HepG2 (cell line): Measurements from ENCODE around the gene MMP24OS. TPM values are rescaled to one million over a fixed set of nuclear protein-coding genes. Genes with fewer than 3 reads are reported as not detected.
A peak's percentile ranks its signal among the peaks of the same experiment; 100 is the strongest.

Experiments used
- ARID2 ChIP-seq: sonication (generic); formaldehyde crosslinking; IDR thresholded peaks from 2 replicates; pipeline ENCODE4 v1.8.1; 2022; ENCODE audit warnings: mild to moderate bottlenecking, missing genetic modification reagents, borderline replicate concordance
- ATF7-NPFF ChIP-seq: sonication (generic); formaldehyde crosslinking; IDR thresholded peaks from 2 replicates; pipeline ENCODE4 v1.8.1; 2023; ENCODE audit warnings: mild to moderate bottlenecking, low read depth, missing genetic modification reagents, moderate library complexity
- CSRNP2 ChIP-seq: sonication (generic); formaldehyde crosslinking; conservative IDR thresholded peaks from 2 replicates; pipeline ENCODE4 v1.8.0; 2022; ENCODE audit warnings: low read depth, missing genetic modification reagents
- HMGA1 ChIP-seq: sonication (generic); formaldehyde crosslinking; conservative IDR thresholded peaks from 2 replicates; pipeline ENCODE4 v1.4.0; 2020; ENCODE audit warnings: missing genetic modification reagents
- KDM2A ChIP-seq: sonication (generic); formaldehyde crosslinking; IDR thresholded peaks from 2 replicates; pipeline ENCODE4 v1.4.0; 2020; ENCODE audit warnings: low read depth, missing genetic modification reagents, borderline replicate concordance
- KDM4B ChIP-seq: sonication (generic); formaldehyde crosslinking; IDR thresholded peaks from 2 replicates; pipeline ENCODE4 v1.4.0; 2020; ENCODE audit warnings: missing genetic modification reagents
- KMT2B ChIP-seq: IDR thresholded peaks from 2 replicates; pipeline ENCODE4 v1.6.1; 2016; ENCODE audit warnings: missing genetic modification reagents, missing compliant biosample characterization
- NR1H2 ChIP-seq: sonication (generic); formaldehyde crosslinking; IDR thresholded peaks from 2 replicates; pipeline ENCODE4 v1.8.1; 2022; ENCODE audit warnings: low read depth, missing genetic modification reagents, borderline replicate concordance
- PPARG ChIP-seq: conservative IDR thresholded peaks from 2 replicates; pipeline ENCODE4 v1.6.1; 2016; ENCODE audit warnings: missing biosample characterization, missing genetic modification reagents
- RFXANK ChIP-seq: IDR thresholded peaks from 2 replicates; pipeline ENCODE4 v1.6.1; 2016
- UBTF ChIP-seq: sonication (generic); formaldehyde crosslinking; IDR thresholded peaks from 2 replicates; pipeline ENCODE4 v1.4.0; 2020; ENCODE audit warnings: mild to moderate bottlenecking, missing genetic modification reagents
- ZMAT5 ChIP-seq: sonication (generic); formaldehyde crosslinking; IDR thresholded peaks from 2 replicates; pipeline ENCODE4 v1.5.0; 2020; ENCODE audit warnings: mild to moderate bottlenecking, low read depth, missing genetic modification reagents, borderline replicate concordance
- ZNF253 ChIP-seq: sonication (generic); formaldehyde crosslinking; IDR thresholded peaks from 2 replicates; pipeline ENCODE4 v1.8.0; 2022; ENCODE audit warnings: mild to moderate bottlenecking, missing genetic modification reagents, borderline replicate concordance
- ZNF256 ChIP-seq: sonication (generic); formaldehyde crosslinking; conservative IDR thresholded peaks from 2 replicates; pipeline ENCODE4 v1.4.0; 2020; ENCODE audit warnings: missing genetic modification reagents
- ZNF326 ChIP-seq: sonication (generic); formaldehyde crosslinking; IDR thresholded peaks from 2 replicates; pipeline ENCODE4 v1.4.0; 2020; ENCODE audit warnings: missing genetic modification reagents, borderline replicate concordance
- ZNF329 ChIP-seq: sonication (generic); formaldehyde crosslinking; IDR thresholded peaks from 2 replicates; pipeline ENCODE4 v1.9.0; 2021; ENCODE audit warnings: low read depth, mild to moderate bottlenecking, missing genetic modification reagents
- ZNF616 ChIP-seq: sonication (generic); formaldehyde crosslinking; IDR thresholded peaks from 2 replicates; pipeline ENCODE4 v1.5.0; 2020; ENCODE audit warnings: low read depth, mild to moderate bottlenecking, missing genetic modification reagents
- ZNF720 ChIP-seq: sonication (generic); formaldehyde crosslinking; IDR thresholded peaks from 2 replicates; pipeline ENCODE4 v1.4.0; 2020; ENCODE audit warnings: missing genetic modification reagents
- ZNF770 ChIP-seq: sonication (generic); formaldehyde crosslinking; IDR thresholded peaks from 2 replicates; pipeline ENCODE4 v1.5.0; 2020; ENCODE audit warnings: mild to moderate bottlenecking, missing genetic modification reagents
- ZNF800 ChIP-seq: sonication (generic); formaldehyde crosslinking; IDR thresholded peaks from 2 replicates; pipeline ENCODE4 v1.4.0; 2020; ENCODE audit warnings: missing genetic modification reagents
- polyA plus RNA-seq, 8 experiments: library from polyadenylated mRNA; depleted of rRNA in 3 of 8; stranded (reverse) in 7 of 8; unstranded in 1 of 8; fragments of >200 nt; fragmentation: Illumina TruSeq in 4 of 8; extraction: Trizol in 4 of 8; gene quantifications; 2 replicates each; pipeline versions ENCODE4 v1.2.1 to v1.2.3, GENCODE V29; 2011 to 2016; ENCODE audit warnings: low read depth in 4 of 8, missing spikeins in 1 of 8, mixed read lengths in 1 of 8; ENCODE audit not compliant: insufficient read depth in 1 of 8
- total RNA-seq, 5 experiments: library from RNA; depleted of rRNA; stranded (reverse); fragments of >200 nt; fragmentation: Illumina TruSeq; extraction: Trizol; gene quantifications; 2 replicates each; pipeline ENCODE4 v1.2.3, GENCODE V29; 2016; ENCODE audit warnings: low read depth in 1 of 5

MMP24OS gene
- total and polyA plus RNA-seq, 2 of the 13 experiments (the other 11 are each of a cell fraction or from before 2014, with no cell fraction given), result 6.0 to 8.5 TPM

GRCh38 chr20:35305682-35306556 is 28.0 kb upstream of the MMP24OS start (continued):
- no peak for TF ChIP-seq UBTF (CRISPR knock-in tag)
- TF ChIP-seq KMT2B (CRISPR knock-in tag), result peak; percentile 43; the same call in 1 of the 2 replicates
- no peak for TF ChIP-seq ARID2 (CRISPR knock-in tag)
- TF ChIP-seq PPARG (CRISPR knock-in tag), result peak; percentile 32; the same call in 1 of the 2 replicates
- TF ChIP-seq ZNF800, result no peak
- no peak for TF ChIP-seq NR1H2
- no peak for TF ChIP-seq ATF7-NPFF (CRISPR knock-in tag)
- no peak for TF ChIP-seq ZNF253 (CRISPR knock-in tag)
- no peak for TF ChIP-seq ZNF720 (CRISPR knock-in tag)
- TF ChIP-seq ZNF256 (CRISPR knock-in tag), result no peak
- TF ChIP-seq ZMAT5 (CRISPR knock-in tag), result no peak
- TF ChIP-seq KDM2A (CRISPR knock-in tag), result peak; percentile 84
- no peak for TF ChIP-seq HMGA1
- TF ChIP-seq ZNF616 (CRISPR knock-in tag), result no peak
- TF ChIP-seq ZNF326 (CRISPR knock-in tag), result no peak
- TF ChIP-seq ZNF329 (CRISPR knock-in tag), result no peak
- 0 out of 2 replicates have a peak, but pooled peaks have one; percentile 23 for TF ChIP-seq KDM4B (CRISPR knock-in tag)
- TF ChIP-seq CSRNP2 (CRISPR knock-in tag), result no peak
- no peak for TF ChIP-seq RFXANK (CRISPR knock-in tag)
- TF ChIP-seq ZNF770 (CRISPR knock-in tag), result no peak
